Stomach smooth muscle (tissue), 2 donors: ENCODE results near the gene FGF14.

Experiments used
- H3K27ac ChIP-seq: one replicate; pipeline ENCODE4 v1.7.0; 2013; ENCODE audit warnings: mild to moderate bottlenecking, low read length, inconsistent platforms
- H3K27me3 ChIP-seq, 2 donors: one replicate each; pipeline ENCODE4 v1.7.0; 2013; ENCODE audit warnings: low read length in 2 of 2; ENCODE audit not compliant: insufficient read depth in 2 of 2, control insufficient read depth in 1 of 2
- H3K36me3 ChIP-seq, 2 donors: one replicate each; pipeline ENCODE4 v1.7.0; 2013; ENCODE audit warnings: low read length in 2 of 2; ENCODE audit not compliant: control insufficient read depth in 2 of 2, insufficient read depth in 2 of 2
- H3K4me1 ChIP-seq: one replicate; pipeline ENCODE4 v1.7.0; 2013; ENCODE audit warnings: low read length; ENCODE audit not compliant: control insufficient read depth, insufficient read depth
- H3K4me3 ChIP-seq, 2 donors: one replicate each; pipeline ENCODE4 v1.7.0; 2013; ENCODE audit warnings: low read length in 2 of 2
- H3K9ac ChIP-seq, 2 donors: one replicate each; pipeline ENCODE4 v1.7.0; 2013; ENCODE audit warnings: low read length in 2 of 2, mild to moderate bottlenecking in 1 of 2
- H3K9me3 ChIP-seq, 2 donors: one replicate each; pipeline ENCODE4 v1.7.0; 2013; ENCODE audit warnings: low read length in 2 of 2; ENCODE audit not compliant: control insufficient read depth in 2 of 2
- donor health status: healthy.
- donor health status: Pancreatic carcinoma.

The FGF14 gene

GRCh38 chr13:101717353-101717752 is 684.5 kb downstream of the FGF14 start:
- no peaks in the 10 kb centered on the region for H3K36me3 ChIP-seq
- no peak overlapping the region for H3K9ac ChIP-seq
- no peak overlapping the region for H3K27ac ChIP-seq
- H3K4me1 ChIP-seq: no peaks in the 10 kb centered on the region
- H3K4me3 ChIP-seq: no peak overlapping the region
- H3K9me3 ChIP-seq: no peaks in the 10 kb centered on the region
- H3K27me3 ChIP-seq: no peaks in the 10 kb centered on the region

- H3K4me3 ChIP-seq: no peak overlapping the region
- no peaks in the 10 kb centered on the region for H3K27me3 ChIP-seq
These were observed 687.7 kb downstream of the FGF14 start for GRCh38 chr13:101714195-101714594.

DNA sequence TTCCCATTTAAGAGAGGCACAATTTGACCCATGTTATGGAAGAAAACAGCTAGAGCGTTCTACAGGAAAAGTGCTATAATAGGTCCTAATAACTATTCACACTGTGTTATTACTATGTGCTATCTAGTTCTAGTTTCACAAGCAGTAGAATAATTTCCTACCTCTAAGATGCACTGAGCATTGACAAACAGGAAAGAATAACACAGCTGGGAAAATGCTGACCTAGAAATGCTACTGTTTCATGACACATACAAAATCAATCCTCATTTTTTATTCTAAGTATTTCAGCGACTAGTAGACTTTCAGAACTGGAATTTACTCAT is 689.9 kb downstream of the FGF14 start:
- H3K4me1 ChIP-seq: no peaks in the 10 kb centered on the region
- H3K36me3 ChIP-seq: no peaks in the 10 kb centered on the region
- no peak overlapping the region for H3K9ac ChIP-seq
- H3K27me3 ChIP-seq: no peaks in the 10 kb centered on the region
- no peaks in the 10 kb centered on the region for H3K9me3 ChIP-seq
- no peak overlapping the region for H3K4me3 ChIP-seq
- H3K27ac ChIP-seq: no peak overlapping the region

More at GRCh38 chr13:101714195-101714594, 687.7 kb downstream of the FGF14 start:
- Histone ChIP-seq H3K4me1 (no peaks in the 10 kb centered on the region), H3K9me3 (no peaks in the 10 kb centered on the region), H3K9ac (no peak overlapping the region), H3K27ac (no peak overlapping the region), H3K36me3 (no peaks in the 10 kb centered on the region)

- no peaks in the 10 kb centered on the region for H3K36me3 ChIP-seq
- H3K4me3 ChIP-seq: no peak overlapping the region
- no peak overlapping the region for H3K27ac ChIP-seq
- no peaks in the 10 kb centered on the region for H3K4me1 ChIP-seq
- no peak overlapping the region for H3K9ac ChIP-seq
- H3K27me3 ChIP-seq: no peaks in the 10 kb centered on the region
- H3K9me3 ChIP-seq: no peaks in the 10 kb centered on the region
These were observed 690.4 kb downstream of the FGF14 start for GRCh38 chr13:101711307-101712025.

DNA sequence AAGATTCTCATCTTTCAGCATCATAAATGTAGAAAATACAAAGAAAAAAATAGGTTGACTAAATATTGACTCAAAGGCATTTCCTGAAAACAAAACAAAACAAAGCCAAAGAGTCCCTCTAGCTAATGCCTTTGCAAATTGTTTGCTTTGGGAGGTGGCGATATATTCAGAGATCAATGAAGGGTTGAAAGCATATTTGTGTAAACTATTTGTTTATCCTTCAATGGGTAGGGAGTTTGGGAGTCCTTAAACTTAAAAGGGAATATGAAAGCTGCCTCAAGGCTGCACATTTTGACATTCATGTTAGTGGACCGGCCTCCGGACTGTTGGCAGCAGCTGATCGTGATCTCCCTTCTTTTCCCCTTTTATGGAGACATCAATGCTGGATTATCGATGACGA is 691.9 kb downstream of the FGF14 start:
- H3K36me3 ChIP-seq: no peaks in the 10 kb centered on the region
- no peaks in the 10 kb centered on the region for H3K9me3 ChIP-seq
- H3K9ac ChIP-seq: no peak overlapping the region
- no peak overlapping the region for H3K27ac ChIP-seq
- H3K4me1 ChIP-seq: no peaks in the 10 kb centered on the region
- no peaks in the 10 kb centered on the region for H3K27me3 ChIP-seq
- no peak overlapping the region for H3K4me3 ChIP-seq

DNA sequence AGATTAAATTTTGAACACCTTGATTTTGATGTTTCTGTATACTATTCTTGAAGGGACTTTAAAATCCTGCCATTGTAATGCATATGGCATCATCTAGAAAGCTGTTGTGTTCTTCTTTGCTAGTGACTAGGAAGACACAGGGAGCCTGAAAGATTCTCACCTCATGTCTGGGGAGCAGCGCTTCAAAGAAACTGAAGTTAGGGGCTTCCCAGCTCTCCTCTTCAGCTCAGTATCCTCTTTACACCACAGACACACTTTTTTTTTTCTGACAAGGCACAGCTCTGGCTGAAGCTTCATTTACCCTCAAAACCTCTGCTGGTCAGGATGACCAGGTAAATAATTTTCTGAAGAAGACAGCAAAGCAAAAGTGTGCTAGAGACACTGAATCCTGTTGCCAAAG is 693.7 kb downstream of the FGF14 start:
- Histone ChIP-seq H3K9me3 (no peaks in the 10 kb centered on the region), H3K27ac (no peak overlapping the region), H3K9ac (no peak overlapping the region), H3K36me3 (no peaks in the 10 kb centered on the region), H3K4me1 (no peaks in the 10 kb centered on the region), H3K4me3 (no peak overlapping the region), H3K27me3 (no peaks in the 10 kb centered on the region)

- H3K4me3 ChIP-seq: no peak overlapping the region
- H3K27me3 ChIP-seq: no peaks in the 10 kb centered on the region
- no peaks in the 10 kb centered on the region for H3K9me3 ChIP-seq
- no peaks in the 10 kb centered on the region for H3K4me1 ChIP-seq
- no peak overlapping the region for H3K27ac ChIP-seq
- H3K36me3 ChIP-seq: no peaks in the 10 kb centered on the region
- no peak overlapping the region for H3K9ac ChIP-seq
These were observed 694.2 kb downstream of the FGF14 start for GRCh38 chr13:101707659-101708058.

DNA sequence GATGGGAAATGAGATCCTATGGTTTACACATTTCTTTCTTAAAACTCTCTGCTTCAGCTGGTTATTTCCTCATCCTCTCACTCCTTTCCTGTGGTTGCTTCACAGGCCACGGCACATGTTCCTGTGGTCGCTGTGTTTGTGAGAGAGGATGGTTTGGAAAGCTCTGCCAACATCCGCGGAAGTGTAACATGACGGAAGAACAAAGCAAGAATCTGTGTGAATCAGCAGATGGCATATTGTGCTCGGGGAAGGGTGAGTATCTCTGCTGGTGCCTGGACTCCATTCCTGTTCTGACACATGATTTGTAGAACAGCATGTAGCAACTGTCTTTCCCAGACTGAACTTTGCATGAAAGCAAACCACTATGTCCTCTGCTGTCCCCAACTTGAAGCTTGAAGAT is 695.2 kb downstream of the FGF14 start:
- no peaks in the 10 kb centered on the region for H3K27me3 ChIP-seq
- no peak overlapping the region for H3K9ac ChIP-seq
- H3K4me1 ChIP-seq: no peaks in the 10 kb centered on the region
- H3K9me3 ChIP-seq: no peaks in the 10 kb centered on the region
- H3K36me3 ChIP-seq: no peaks in the 10 kb centered on the region
- H3K4me3 ChIP-seq: no peak overlapping the region
- no peak overlapping the region for H3K27ac ChIP-seq

DNA sequence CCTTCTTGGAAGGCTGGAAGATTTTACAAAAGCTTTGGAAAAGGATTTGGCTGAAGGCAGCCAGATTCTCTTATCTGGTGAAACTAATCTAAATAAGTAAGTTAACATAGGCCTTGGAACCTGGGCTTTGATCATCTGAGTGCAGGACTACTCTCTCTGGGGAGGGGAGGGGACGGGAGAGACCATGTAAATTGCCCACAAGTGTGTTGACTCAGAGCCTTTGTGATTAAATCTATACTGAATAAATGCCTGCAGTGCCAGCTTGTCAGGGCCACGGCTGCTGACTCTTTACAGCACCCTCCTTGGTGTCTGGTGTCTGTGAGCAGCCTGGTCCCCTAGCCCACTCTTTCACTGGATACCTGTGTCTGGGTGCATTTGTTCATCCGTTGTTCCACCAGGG is 698.0 kb downstream of the FGF14 start:
- no peaks in the 10 kb centered on the region for H3K4me1 ChIP-seq
- H3K9me3 ChIP-seq: no peaks in the 10 kb centered on the region
- H3K27me3 ChIP-seq: no peaks in the 10 kb centered on the region
- H3K4me3 ChIP-seq: no peak overlapping the region
- no peak overlapping the region for H3K9ac ChIP-seq
- H3K27ac ChIP-seq: no peak overlapping the region
- no peaks in the 10 kb centered on the region for H3K36me3 ChIP-seq

DNA sequence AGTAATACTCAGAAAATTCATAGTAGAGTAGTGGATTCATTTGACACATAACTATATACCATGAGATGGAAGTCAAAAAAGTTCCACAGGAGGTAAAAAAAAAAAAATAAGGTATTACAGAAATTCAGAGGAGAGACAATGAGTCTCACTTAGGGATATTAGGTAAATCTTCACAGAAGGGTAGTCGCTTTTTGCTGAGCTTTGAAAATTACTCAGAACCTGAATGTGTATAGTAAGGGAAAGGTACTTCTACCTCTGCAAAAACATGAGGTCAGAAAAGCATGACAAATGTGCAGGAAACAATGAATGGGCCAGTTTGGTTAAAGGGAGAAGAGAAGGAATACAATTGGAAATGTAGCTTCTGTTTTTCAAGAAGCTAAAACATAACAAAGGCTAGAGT is 698.8 kb downstream of the FGF14 start:
- Histone ChIP-seq H3K4me3 (no peak overlapping the region), H3K9me3 (no peaks in the 10 kb centered on the region), H3K36me3 (no peaks in the 10 kb centered on the region), H3K9ac (no peak overlapping the region), H3K27ac (no peak overlapping the region), H3K27me3 (no peaks in the 10 kb centered on the region), H3K4me1 (no peaks in the 10 kb centered on the region)

GRCh38 chr13:101700598-101700997 is 701.2 kb downstream of the FGF14 start:
- Histone ChIP-seq H3K4me1 (no peaks in the 10 kb centered on the region), H3K9me3 (no peaks in the 10 kb centered on the region), H3K27ac (no peak overlapping the region)

More at GRCh38 chr13:101700598-101700997, 701.2 kb downstream of the FGF14 start:
- no peak overlapping the region for H3K4me3 ChIP-seq
- H3K9ac ChIP-seq: no peak overlapping the region
- no peaks in the 10 kb centered on the region for H3K36me3 ChIP-seq
- H3K27me3 ChIP-seq: no peaks in the 10 kb centered on the region
